ENCODE results near the gene EIF6. TPM values are rescaled to one million over a fixed set of nuclear protein-coding genes. Genes with fewer than 3 reads are reported as not detected.

Gene EIF6
- total and polyA plus RNA-seq, 2 of the 8 experiments (the other 6 are each of a cell fraction or from before 2014, with no cell fraction given), result 184 to 319 TPM

GRCh38 chr20:35327074-35327976 lies 42.8 kb upstream of the EIF6 start:
- Histone ChIP-seq H3K4ac (replicated peaks; ENCODE audit: insufficient read length, low read depth, low read length) (no peak overlapping the region), H2BK12ac (ENCODE audit: low read depth, low read length) (no peak overlapping the region), H3K23me2 (ENCODE audit: low read depth, low read length) (no peaks in the 10 kb centered on the region), H2BK20ac (ENCODE audit: low read length) (no peak overlapping the region), H4K8ac (ENCODE audit: extremely low read depth, insufficient read depth, low read length) (no peak overlapping the region), H3K9me3 (ENCODE audit: insufficient read depth in 2 of 2, low read depth in 1 of 2, low read length in 1 of 2) (no peaks in the 10 kb centered on the region), H2AK5ac (ENCODE audit: low read depth, low read length) (no peak overlapping the region), H3K4me2 (ENCODE audit: insufficient read depth in 1 of 2, low read depth in 2 of 2, low read length in 2 of 2) (no peak overlapping the region), H3K4me3 (ENCODE audit: extremely low read depth in 1 of 4, insufficient read depth in 2 of 4, low read depth in 3 of 4, low read length in 4 of 4) (no peak overlapping the region), H3K27me3 (replicated peaks in 1 of 4; ENCODE audit: control insufficient read depth in 3 of 4, extremely low read depth in 1 of 4, insufficient read depth in 3 of 4, low read length in 3 of 4) (no peaks in the 10 kb centered on the region), H2BK15ac (ENCODE audit: low read length) (no peak overlapping the region), H2AFZ (ENCODE audit: low read length) (no peak overlapping the region), H2BK5ac (ENCODE audit: low read depth, low read length) (no peak overlapping the region), H4K20me1 (replicated peaks in 1 of 2; ENCODE audit: control insufficient read depth in 1 of 2, insufficient read depth in 2 of 2, low read length in 2 of 2) (no peaks in the 10 kb centered on the region), H4K5ac (ENCODE audit: insufficient read length, low read depth, low read length) (no peak overlapping the region), H3K18ac (ENCODE audit: extremely low read depth, low read length) (no peak overlapping the region), H3K27ac (ENCODE audit: low read depth, low read length) (no peak overlapping the region), H3K4me1 (replicated peaks in 1 of 4; ENCODE audit: control insufficient read depth in 3 of 4, insufficient read depth in 4 of 4, low read length in 3 of 4) (peaks cover 0 to 4% (median 1%) of the 10 kb centered on the region in 4 experiments; a peak in 2 of 7 replicates), H3K79me1 (ENCODE audit: low read depth, low read length) (no peaks in the 10 kb centered on the region), H3K56ac (replicated peaks; ENCODE audit: insufficient read length, low read depth, low read length) (no peak overlapping the region), H2BK120ac (replicated peaks; ENCODE audit: low read depth, low read length) (no peak overlapping the region), H3K14ac (ENCODE audit: insufficient read length) (no peak overlapping the region), H3K9ac (replicated peaks in 1 of 4; ENCODE audit: extremely low read depth in 1 of 4, low read depth in 3 of 4, low read length in 3 of 4) (no peak overlapping the region), H3K79me2 (ENCODE audit: control insufficient read depth in 1 of 2, insufficient read depth in 2 of 2, low read length in 2 of 2) (no peaks in the 10 kb centered on the region), H3K23ac (ENCODE audit: insufficient read length) (no peak overlapping the region), H4K91ac (replicated peaks; ENCODE audit: insufficient read length, low read length) (no peak overlapping the region), H3K36me3 (ENCODE audit: control insufficient read depth in 2 of 4, insufficient read depth in 4 of 4, low read length in 3 of 4) (no peaks in the 10 kb centered on the region; a peak in 1 of 8 replicates)
- ChIA-PET POLR2A (ENCODE audit: partially characterized antibody) (no interaction called here), CTCF (ENCODE audit: partially characterized antibody) (interaction anchor here (0.6 to 6.6 kb wide), 2 partner anchors 21 to 178 kb away, joined by 3 to 141 read pairs; no protein-coding TSS in a partner anchor)
- DNase-seq (ENCODE audit: low read depth in 1 of 2, low spot score in 2 of 2), result no peak
- WGBS, 2 experiments (ENCODE audit: extremely low coverage in 1 of 2, insufficient coverage in 1 of 2, insufficient read length in 1 of 2, insufficient replicate concordance in 2 of 2, low coverage in 1 of 2, low lambda C conversion rate in 2 of 2, missing lambda C conversion rate in 1 of 2), result 92% methylated on average over 4 of the region's 4 CpGs; no CpG with 5 or more reads in 1 of the 2 experiments
- no peak for FAIRE-seq
- TF ChIP-seq TEAD4 (IDR thresholded peaks at IDR 0.05; ENCODE audit: low read depth, low read length) (no peak), MAFK (IDR thresholded peaks at IDR 0.05; ENCODE audit: low read depth, low read length) (no peak), JUN (IDR thresholded peaks at IDR 0.05; ENCODE audit: low read depth, low read length) (no peak), CBX5 (IDR thresholded peaks at IDR 0.05; ENCODE audit: low read depth, low read length) (no peak), SP2 (IDR thresholded peaks at IDR 0.05; ENCODE audit: low read length) (no peak), GABPA (IDR thresholded peaks at IDR 0.05; ENCODE audit: borderline replicate concordance, insufficient read depth, low read length) (no peak), TCF12 (IDR thresholded peaks at IDR 0.05; ENCODE audit: low read depth, low read length) (no peak), CHD2 (IDR thresholded peaks at IDR 0.05; ENCODE audit: low read length) (no peak), KDM1A (IDR thresholded peaks at IDR 0.05; ENCODE audit: borderline replicate concordance, low read length) (no peak), MAX (IDR thresholded peaks at IDR 0.05) (no peak), SRF (IDR thresholded peaks at IDR 0.05; ENCODE audit: low read depth, low read length) (no peak), EP300 (IDR thresholded peaks at IDR 0.05; ENCODE audit: borderline replicate concordance in 1 of 2, low read depth in 2 of 2, low read length in 2 of 2) (no peak), TAF7 (optimal IDR thresholded peaks at IDR 0.05; ENCODE audit: borderline replicate concordance, low read depth, low read length) (no peak)

Data from H1 (cell line).